ENCODE measurements around the gene IFIT3.
"Not testable (repeated sequence)": the region's sequence is repeated elsewhere in the genome, so short reads cannot be mapped to it uniquely, and the experiment has no call there.

Gene IFIT3
- 5.5 to 20.9 (median 15.0) reads per million in 3 experiments for total RNA-seq

GRCh38 chr10:89327803-89328441 is at the start of gene IFIT3:
Gene IFIT3, plus strand, starts transcription at chr10:89327997. Its CDS starts 77 bp downstream, at chr10:89328074.
- DNase-seq, result peak; percentile 31

- no peak for DNase-seq
Measured at GRCh38 chr10:89278034-89278535, 49.7 kb upstream of the IFIT3 start.

- no peak for DNase-seq
Measured at GRCh38 chr10:89278900-89279392, 48.9 kb upstream of the IFIT3 start.

- DNase-seq, result no peak
Measured at GRCh38 chr10:89279421-89279869, 48.4 kb upstream of the IFIT3 start.

- DNase-seq, result no peak
Measured at GRCh38 chr10:89280508-89280907, 47.3 kb upstream of the IFIT3 start.

- no peak for DNase-seq
Measured at GRCh38 chr10:89281606-89282395, 46.0 kb upstream of the IFIT3 start.

GRCh38 chr10:89283025-89283935 is 44.5 kb upstream of the IFIT3 start:
- no peak for DNase-seq

- DNase-seq, result no peak
Measured at GRCh38 chr10:89283936-89284475, 43.8 kb upstream of the IFIT3 start.

- DNase-seq, result not testable (repeated sequence)
Measured at GRCh38 chr10:89284711-89285110, 43.1 kb upstream of the IFIT3 start.

- not testable (repeated sequence) for DNase-seq
Measured at GRCh38 chr10:89285303-89285702, 42.5 kb upstream of the IFIT3 start.

GRCh38 chr10:89294721-89295239 is 33.0 kb upstream of the IFIT3 start:
- no peak for DNase-seq

- DNase-seq, result no peak
Measured at GRCh38 chr10:89295597-89295996, 32.2 kb upstream of the IFIT3 start.

- DNase-seq, result no peak
Measured at GRCh38 chr10:89296220-89296648, 31.6 kb upstream of the IFIT3 start.

GRCh38 chr10:89297356-89297755 is 30.4 kb upstream of the IFIT3 start:
- DNase-seq, result no peak

GRCh38 chr10:89297791-89298190 is 30.0 kb upstream of the IFIT3 start:
- DNase-seq, result no peak

GRCh38 chr10:89299031-89299430 is 28.8 kb upstream of the IFIT3 start:
- DNase-seq, result no peak

GRCh38 chr10:89301232-89301631 is 26.6 kb upstream of the IFIT3 start:
- DNase-seq, result peak; percentile 21

GRCh38 chr10:89301721-89302445 is 25.9 kb upstream of the IFIT3 start, which contains the start of gene IFIT2:
Gene IFIT2, plus strand, starts transcription at chr10:89302046. Its CDS starts 78 bp downstream, at chr10:89302124.
- peak; percentile 61 for DNase-seq

- no peak for DNase-seq
Measured at GRCh38 chr10:89302625-89303024, 25.2 kb upstream of the IFIT3 start.

- no peak for DNase-seq
Measured at GRCh38 chr10:89303161-89303560, 24.6 kb upstream of the IFIT3 start.

GRCh38 chr10:89304026-89304425 is 23.8 kb upstream of the IFIT3 start:
- DNase-seq, result no peak
